ENCODE data around the gene DNAH3.

- TF ChIP-seq RAD21 (conservative IDR thresholded peaks at IDR 0.05 in 1 of 2, IDR thresholded peaks at IDR 0.05 in 1 of 2), result no peak
- no peak for TF ChIP-seq CTCF (IDR thresholded peaks at IDR 0.05)
- no peak for TF ChIP-seq POLR2A (IDR thresholded peaks at IDR 0.05; ENCODE audit: low read length)
- TF ChIP-seq MAX (IDR thresholded peaks at IDR 0.05), result no peak
- no peak for TF ChIP-seq PHF8 (IDR thresholded peaks at IDR 0.05; ENCODE audit: borderline replicate concordance, low read depth)
- no peak for TF ChIP-seq RNF2 (IDR thresholded peaks at IDR 0.05; ENCODE audit: borderline replicate concordance, low read depth)
- no peak for TF ChIP-seq NFE2L2 (conservative IDR thresholded peaks at IDR 0.05; ENCODE audit: low read length)
- no peak for TF ChIP-seq REST (IDR thresholded peaks at IDR 0.05)
- no peak for TF ChIP-seq HDAC2 (IDR thresholded peaks at IDR 0.05)
- no peak for TF ChIP-seq ZFP36 (IDR thresholded peaks at IDR 0.05; ENCODE audit: borderline replicate concordance, partially characterized antibody)
These were observed 49.1 kb upstream of the DNAH3 start for GRCh38 chr16:21199607-21200218.
